RWPE2 (cell line): ENCODE results near the gene ADAM12.

Source experiments
- ATAC-seq: fragments of 200-7000 bp; cut with Tn5 transposase; 3 replicates; pipeline ENCODE4 v1.9.1; 2021; ENCODE audit warnings: low read depth
- DNase-seq: peaks from one replicate; pipeline ENCODE4 v3.0.0-alpha.2; 2020; ENCODE audit warnings: low spot score
- H3K27ac ChIP-seq: fragments of 450-650 bp; 2 replicates; pipeline ENCODE4 v1.5.1; 2017; ENCODE audit warnings: mild to moderate bottlenecking; ENCODE audit not compliant: poor library complexity, severe bottlenecking
- H3K27me3 ChIP-seq: fragments of 250-450 bp; sonication (Bioruptor Pico); 2 replicates; pipeline ENCODE4 v1.5.1; 2021; ENCODE audit warnings: mild to moderate bottlenecking, moderate library complexity; ENCODE audit not compliant: insufficient read depth, poor library complexity, severe bottlenecking
- H3K36me3 ChIP-seq: fragments of 250-450 bp; sonication (Bioruptor Pico); 2 replicates; pipeline ENCODE4 v1.5.1; 2020; ENCODE audit warnings: low read depth, mild to moderate bottlenecking, moderate library complexity
- H3K4me1 ChIP-seq: fragments of 250-450 bp; sonication (Bioruptor Pico); 2 replicates; pipeline ENCODE4 v1.5.1; 2021; ENCODE audit warnings: mild to moderate bottlenecking, moderate library complexity; ENCODE audit not compliant: insufficient read depth, poor library complexity, severe bottlenecking
- H3K4me3 ChIP-seq: fragments of 250-450 bp; sonication (Bioruptor Pico); 2 replicates; pipeline ENCODE4 v1.5.1; 2021; ENCODE audit warnings: mild to moderate bottlenecking, moderate library complexity; ENCODE audit not compliant: severe bottlenecking
- H3K9me3 ChIP-seq: fragments of 250-450 bp; sonication (Bioruptor Pico); 2 replicates; pipeline ENCODE4 v1.5.1; 2021; ENCODE audit warnings: mild to moderate bottlenecking, moderate library complexity; ENCODE audit not compliant: severe bottlenecking
- TF ChIP-seq, protein P1 (sequence below): fragments of 450-650 bp; IDR thresholded peaks from one replicate; pipeline ENCODE4 v1.5.1; 2017; ENCODE audit warnings: mild to moderate bottlenecking, moderate library complexity; ENCODE audit not compliant: poor library complexity, severe bottlenecking

ADAM12 gene

DNA sequence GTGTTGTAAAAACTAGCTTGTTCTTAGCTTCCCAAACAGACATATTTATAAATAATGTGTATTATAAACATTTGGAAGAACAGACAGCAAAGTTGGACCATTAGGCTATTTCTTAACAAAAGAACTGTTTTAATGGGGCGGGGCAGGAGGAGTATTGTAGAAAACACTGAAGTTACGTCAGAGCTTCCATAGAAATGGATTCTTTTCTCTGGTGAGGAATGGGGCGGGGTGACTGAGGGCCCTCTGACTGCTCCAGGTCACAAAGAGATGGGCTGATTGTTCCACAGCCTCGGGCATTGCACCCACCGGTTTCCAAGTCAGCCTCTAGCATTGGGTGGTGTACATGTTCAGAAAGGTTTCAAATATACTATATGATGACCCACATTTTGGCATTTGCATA is 36.8 kb upstream of the ADAM12 start:
- 0 out of 3 replicates have a peak, but pooled peaks have one; percentile 44 for ATAC-seq
- peaks cover 14% of the 10 kb centered on the region for H3K4me1 ChIP-seq
- H3K36me3 ChIP-seq: no peaks in the 10 kb centered on the region
- H3K27me3 ChIP-seq: no peaks in the 10 kb centered on the region
- no peak overlapping the region for H3K27ac ChIP-seq
- no peak for DNase-seq
- TF ChIP-seq, protein P1, sequence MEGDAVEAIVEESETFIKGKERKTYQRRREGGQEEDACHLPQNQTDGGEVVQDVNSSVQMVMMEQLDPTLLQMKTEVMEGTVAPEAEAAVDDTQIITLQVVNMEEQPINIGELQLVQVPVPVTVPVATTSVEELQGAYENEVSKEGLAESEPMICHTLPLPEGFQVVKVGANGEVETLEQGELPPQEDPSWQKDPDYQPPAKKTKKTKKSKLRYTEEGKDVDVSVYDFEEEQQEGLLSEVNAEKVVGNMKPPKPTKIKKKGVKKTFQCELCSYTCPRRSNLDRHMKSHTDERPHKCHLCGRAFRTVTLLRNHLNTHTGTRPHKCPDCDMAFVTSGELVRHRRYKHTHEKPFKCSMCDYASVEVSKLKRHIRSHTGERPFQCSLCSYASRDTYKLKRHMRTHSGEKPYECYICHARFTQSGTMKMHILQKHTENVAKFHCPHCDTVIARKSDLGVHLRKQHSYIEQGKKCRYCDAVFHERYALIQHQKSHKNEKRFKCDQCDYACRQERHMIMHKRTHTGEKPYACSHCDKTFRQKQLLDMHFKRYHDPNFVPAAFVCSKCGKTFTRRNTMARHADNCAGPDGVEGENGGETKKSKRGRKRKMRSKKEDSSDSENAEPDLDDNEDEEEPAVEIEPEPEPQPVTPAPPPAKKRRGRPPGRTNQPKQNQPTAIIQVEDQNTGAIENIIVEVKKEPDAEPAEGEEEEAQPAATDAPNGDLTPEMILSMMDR: no peak
- no peak overlapping the region for H3K4me3 ChIP-seq
- H3K9me3 ChIP-seq: peaks cover 8% of the 10 kb centered on the region

DNA sequence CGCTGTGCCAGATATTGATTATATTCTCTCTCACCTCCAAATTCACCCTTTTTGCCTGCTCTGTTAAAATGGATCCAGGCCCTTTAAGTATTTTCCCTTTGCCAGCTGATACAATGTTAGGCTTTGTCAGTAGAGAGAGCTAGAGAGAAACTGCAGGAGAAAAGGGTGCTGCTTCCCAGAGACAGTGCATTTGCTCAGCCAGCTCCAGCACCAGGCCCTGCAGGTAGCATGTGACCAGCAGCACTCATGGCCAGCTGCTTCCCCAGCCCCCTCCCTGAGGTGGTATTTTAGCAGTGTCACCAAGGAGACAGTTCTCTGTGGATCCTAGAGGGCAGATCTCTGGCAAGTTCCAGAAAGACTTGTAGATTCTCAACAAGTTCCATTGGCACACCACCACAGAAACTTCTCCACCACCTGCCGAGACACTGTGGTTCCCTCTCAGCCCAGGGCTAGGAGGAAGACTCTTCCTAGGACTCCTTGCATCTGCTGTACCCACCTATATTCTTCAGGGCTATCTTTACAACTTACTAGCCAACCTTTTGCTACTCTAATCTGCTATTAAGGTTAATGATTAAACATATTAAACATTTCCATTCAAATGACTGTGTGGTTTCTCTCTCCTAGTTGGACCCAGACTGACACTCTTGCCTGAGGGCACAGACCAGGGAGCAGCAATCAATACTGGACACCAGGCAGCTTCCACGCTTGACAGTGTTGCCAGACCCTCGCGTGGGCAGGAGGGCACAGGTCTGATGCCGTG is 35.6 kb upstream of the ADAM12 start:
- H3K4me3 ChIP-seq: no peak overlapping the region
- no peak overlapping the region for H3K27ac ChIP-seq
- H3K4me1 ChIP-seq: peaks cover 14% of the 10 kb centered on the region
- no peaks in the 10 kb centered on the region for H3K36me3 ChIP-seq
- TF ChIP-seq, protein P1: no peak
- peaks cover 8% of the 10 kb centered on the region for H3K9me3 ChIP-seq
- ATAC-seq (no peak), DNase-seq (no peak)
- no peaks in the 10 kb centered on the region for H3K27me3 ChIP-seq

DNA sequence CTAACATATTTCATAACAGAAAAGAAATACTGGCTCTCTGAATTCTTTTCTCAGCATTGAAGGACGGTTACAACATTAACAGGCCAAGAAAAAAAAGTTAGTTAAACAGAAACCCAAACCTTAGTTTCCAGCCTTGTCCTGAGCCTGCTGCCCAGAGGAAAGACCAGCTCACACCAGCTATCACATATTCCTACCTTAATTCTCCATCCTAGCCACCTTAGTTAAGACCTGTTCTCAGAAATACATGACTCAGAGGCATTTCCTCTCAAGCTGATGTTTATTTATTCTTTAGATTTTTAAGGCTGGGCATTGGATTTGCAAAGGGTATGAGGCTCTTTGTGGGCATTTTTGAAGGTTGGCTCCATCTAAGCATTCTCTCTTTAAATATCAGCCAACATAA is 34.3 kb upstream of the ADAM12 start:
- DNase-seq: no peak
- ATAC-seq: peak; percentile 35; the same call in 1 of the 3 replicates

DNA sequence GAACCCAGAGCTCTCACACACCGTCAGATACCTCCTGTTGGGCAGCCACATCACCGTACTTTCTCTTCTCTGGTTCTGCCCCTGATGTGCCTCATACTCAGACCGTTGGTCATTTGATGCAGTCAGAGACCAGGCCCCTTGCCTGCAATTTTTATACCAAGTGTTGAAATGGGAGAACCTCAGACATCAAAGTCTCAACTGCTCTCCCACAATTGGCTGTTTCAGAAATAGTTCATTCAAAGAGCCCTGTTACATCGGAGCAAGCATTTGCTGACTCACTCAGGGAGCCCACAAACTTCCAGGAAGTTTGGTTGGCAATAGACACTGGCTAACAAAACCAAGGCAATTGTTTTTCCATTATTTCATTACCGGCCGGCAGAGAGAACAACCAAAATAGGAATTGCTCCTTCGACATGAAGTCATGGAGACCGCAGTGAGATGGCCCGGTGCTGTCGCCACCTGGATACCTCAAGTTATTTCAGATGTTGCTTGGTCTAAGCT is 33.5 kb upstream of the ADAM12 start:
- ATAC-seq: peak; percentile 74
- TF ChIP-seq, protein P1: no peak
- peak overlapping the region; percentile 10 for H3K27ac ChIP-seq

More for the DNA sequence above, 34.3 kb upstream of the ADAM12 start:
- peaks cover 14% of the 10 kb centered on the region for H3K4me1 ChIP-seq
- H3K27ac ChIP-seq: peak overlapping the region; percentile 10
- H3K36me3 ChIP-seq: no peaks in the 10 kb centered on the region
- TF ChIP-seq, protein P1: no peak
- peaks cover 8% of the 10 kb centered on the region for H3K9me3 ChIP-seq
- no peaks in the 10 kb centered on the region for H3K27me3 ChIP-seq
- H3K4me3 ChIP-seq: no peak overlapping the region

More for the DNA sequence above, 33.5 kb upstream of the ADAM12 start:
- Histone ChIP-seq H3K27me3 (no peaks in the 10 kb centered on the region), H3K9me3 (peaks cover 8% of the 10 kb centered on the region), H3K4me3 (no peak overlapping the region), H3K4me1 (peaks cover 14% of the 10 kb centered on the region), H3K36me3 (no peaks in the 10 kb centered on the region)
- DNase-seq: no peak
